Medulla oblongata (tissue), 1 donor: ENCODE results near the gene DLAT.
"Not testable (repeated sequence)": the region's sequence is repeated elsewhere in the genome, so short reads cannot be mapped to it uniquely, and the experiment has no call there.

Experiments
- DNase-seq: peaks from one replicate; pipeline ENCODE4 v3.0.0-alpha.2; 2015; ENCODE audit errors: extremely low spot score

DLAT gene

GRCh38 chr11:112005422-112006094 lies 19.6 kb upstream of the DLAT start:
- no peak for DNase-seq

GRCh38 chr11:112006095-112006441 lies 19.1 kb upstream of the DLAT start:
- DNase-seq = not testable (repeated sequence)

DNA sequence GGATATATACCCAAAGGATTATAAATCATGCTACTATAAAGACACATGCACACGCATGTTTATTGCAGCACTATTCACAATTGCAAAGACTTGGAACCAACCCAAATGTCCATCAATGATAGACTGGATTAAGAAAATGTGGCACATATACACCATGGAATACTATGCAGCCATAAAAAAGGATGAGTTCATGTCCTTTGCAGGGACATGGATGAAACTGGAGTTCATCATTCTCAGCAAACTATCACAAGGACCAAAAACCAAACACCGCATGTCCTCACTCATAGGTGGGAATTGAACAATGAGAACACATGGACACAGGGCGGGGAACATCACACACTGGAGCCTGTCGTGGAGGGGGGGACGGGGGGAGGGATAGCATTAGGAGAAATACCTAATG lies 13.8 kb upstream of the DLAT start:
- not testable (repeated sequence) for DNase-seq

DNA sequence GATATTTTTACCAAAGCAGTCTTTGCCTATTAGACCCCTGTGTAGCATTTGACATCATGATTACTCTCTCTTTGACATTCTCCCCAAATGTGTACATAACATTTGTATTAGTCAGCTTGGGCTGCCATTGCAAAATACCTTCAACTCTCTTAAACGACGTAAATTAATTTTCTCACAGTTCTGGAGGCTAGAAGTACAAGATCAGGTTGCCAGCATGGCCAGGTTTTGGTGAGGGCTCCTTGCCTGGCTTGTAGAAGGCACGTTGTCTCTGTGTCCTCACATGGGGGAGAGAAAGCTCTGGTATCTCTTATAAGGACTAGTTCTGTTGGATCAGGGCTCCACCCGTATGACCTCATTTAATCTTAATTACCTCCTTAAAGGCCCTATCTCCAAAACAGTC lies 12.3 kb upstream of the DLAT start:
- no peak for DNase-seq

DNA sequence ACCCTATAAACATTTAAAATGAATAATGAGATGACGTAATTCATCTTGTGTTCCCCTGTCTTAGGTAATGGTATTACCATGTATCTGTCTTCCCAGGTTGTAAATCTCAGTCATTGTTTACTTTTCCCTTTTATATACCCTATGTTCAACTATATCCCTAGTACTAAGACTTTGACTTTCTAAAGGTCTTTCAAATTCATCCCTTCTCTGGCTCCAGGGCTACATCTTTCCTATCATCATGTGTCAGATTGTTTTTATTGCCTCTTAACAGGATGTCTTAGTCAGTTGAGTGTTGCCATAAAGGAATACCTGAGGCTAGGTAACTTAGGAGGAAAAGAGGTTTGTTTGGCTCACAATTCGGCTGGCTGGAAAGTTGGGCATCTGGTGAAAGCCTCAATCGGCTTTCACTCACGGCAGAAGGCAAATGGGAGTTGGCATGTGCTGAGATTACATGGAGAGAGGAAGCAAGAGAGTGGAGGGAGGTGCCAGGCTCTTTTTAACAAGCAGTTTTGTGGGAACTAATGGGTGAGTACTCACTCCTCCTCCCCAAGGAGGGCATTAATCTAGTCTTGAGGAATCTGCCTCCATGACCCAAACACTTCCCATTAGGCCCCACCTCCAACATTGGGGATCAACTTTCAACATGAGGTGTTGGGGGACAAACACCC lies 11.6 kb upstream of the DLAT start:
- DNase-seq = no peak

DNA sequence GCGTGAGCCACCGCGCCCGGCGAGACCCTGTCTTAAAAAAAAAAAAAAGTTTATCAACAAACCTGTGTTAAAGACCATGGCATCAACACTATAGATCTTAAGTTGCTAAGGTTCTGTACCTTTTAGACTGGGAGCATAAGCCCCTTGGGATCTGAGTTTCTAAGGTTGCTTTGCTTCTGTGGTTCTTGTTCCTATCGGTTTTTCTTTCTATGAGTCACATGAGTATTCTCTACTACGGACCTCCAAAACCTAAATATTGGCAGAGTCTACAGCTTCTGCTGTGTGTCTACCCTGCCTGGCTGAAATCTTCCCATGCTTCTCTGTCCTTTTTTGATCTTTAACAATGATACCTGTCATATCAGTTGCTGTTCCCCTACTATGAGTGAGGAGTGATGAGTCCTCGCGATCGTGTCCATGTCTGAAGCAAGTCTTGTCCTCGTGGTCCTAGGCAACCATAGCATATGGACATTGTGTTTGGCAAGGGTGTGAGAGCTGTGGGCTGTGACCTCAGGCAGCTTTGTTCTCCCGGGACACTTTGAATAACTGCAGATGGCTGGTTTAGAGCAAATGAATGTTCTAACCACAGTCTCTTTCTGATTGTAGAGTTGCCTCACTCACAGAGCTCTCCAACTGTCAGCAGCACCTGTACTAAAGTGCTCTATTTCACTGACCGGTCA lies 9.0 kb upstream of the DLAT start:
- no peak for DNase-seq

DNA sequence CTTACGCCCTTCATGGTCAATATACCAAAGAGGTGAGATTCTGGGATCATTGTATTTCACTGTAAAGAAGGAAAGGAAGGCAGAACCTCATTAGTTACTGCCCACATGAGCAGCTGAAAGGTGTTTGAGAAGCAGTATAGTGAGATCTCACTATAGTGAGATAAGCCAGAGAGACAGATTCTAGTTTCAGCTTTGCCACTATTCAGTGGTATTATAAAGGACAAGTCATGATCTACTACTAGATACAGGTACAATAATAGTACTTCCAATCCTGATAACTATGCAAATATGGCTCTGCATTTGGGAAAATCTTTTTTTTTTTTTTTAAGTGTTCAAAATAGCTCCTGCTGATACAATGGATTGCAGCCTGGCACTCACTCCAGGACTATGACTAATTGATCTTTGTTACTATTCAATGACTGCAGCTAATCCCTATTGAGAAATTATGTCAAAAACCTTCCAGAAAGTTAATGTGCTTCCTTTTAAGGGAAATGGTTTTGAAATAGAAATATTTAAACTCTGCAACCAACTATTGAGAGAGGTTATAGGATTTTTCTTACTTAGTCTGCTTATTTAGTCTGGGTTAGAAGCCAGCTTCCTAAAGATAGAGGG lies 8.3 kb upstream of the DLAT start:
- no peak for DNase-seq

DNA sequence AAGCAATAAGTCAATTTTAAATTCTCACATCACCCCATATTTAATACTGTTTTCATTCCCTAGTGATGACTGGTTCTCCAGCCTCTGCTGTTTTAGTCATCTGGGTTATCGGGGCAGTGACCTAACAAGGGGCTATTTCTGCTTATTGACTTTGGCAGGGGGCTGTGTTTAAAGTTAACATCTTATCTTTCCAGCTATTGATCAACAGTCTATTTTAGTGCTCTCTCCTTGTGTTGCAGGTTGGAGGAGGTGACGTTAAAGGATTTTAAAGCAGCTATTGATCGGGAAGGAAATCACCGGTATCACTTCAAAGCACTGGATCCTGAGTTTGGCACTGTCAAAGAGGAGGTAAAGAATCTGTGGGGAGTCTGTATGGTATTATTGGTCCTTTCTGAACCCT lies 7.7 kb upstream of the DLAT start:
- no peak for DNase-seq

GRCh38 chr11:112019066-112019465 lies 6.1 kb upstream of the DLAT start:
- no peak for DNase-seq

GRCh38 chr11:112023104-112023503 lies 2.1 kb upstream of the DLAT start:
- no peak for DNase-seq

DNA sequence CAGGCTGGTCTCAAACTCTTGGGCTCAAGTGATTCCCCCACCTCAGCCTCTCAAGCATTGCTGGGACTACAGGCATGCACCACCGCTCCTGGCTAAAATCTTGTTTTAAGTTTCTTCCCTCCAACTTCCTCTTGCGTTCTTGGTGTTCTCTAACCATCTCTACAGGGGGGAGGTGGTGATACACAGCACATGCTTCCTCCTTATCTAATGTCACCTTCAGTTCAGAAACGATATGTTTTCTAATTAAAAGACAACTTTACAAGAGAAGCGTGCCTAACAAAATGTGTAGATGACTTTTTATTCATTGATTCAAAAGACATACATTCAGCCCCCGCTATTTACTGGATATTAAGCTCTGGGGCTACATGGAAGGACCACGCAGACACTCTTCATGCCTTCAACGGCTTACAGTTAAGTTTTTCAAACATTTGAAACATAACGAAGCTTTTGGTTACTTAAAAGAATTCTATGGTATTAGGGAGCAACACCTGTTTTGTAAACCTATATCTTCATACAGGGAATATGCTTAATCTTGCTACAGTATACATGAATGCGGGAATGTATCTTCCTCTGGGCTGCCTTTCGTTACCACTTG lies 933 bp upstream of the DLAT start:
- DNase-seq = peak; percentile 54

GRCh38 chr11:112025707-112026106 lies 499 bp downstream of the DLAT start:
- no peak for DNase-seq

DNA sequence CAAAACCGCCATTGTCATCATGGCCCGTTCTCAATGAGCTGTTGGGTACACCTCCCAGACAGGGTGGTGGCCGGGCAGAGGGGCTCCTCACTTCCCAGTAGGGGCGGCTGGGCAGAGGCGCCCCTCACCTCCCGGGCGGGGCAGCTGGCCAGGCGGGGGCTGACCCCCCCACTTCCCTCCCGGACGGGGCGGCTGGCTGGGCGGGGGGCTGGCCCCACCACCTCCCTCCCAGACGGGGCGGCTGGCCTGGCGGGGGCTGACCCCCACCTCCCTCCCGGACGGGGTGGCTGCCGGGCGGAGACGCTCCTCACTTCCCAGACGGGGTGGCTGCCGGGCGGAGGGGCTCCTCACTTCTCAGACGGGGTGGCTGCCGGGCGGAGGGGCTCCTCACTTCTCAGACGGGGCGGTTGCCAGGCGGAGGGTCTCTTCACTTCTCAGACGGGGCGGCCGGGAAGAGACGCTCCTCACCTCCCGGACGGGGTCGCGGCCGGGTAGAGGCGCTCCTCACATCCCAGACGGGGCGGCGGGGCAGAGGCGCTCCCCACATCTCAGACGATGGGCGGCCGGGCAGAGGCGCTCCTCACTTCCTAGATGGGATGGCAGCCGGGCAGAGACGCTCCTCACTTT lies 1.7 kb downstream of the DLAT start:
- DNase-seq = not testable (repeated sequence)

GRCh38 chr11:112029460-112029859 lies 4.3 kb downstream of the DLAT start:
- no peak for DNase-seq

- DNase-seq = no peak
These were observed 8.7 kb downstream of the DLAT start for GRCh38 chr11:112033902-112034301.

GRCh38 chr11:112037527-112037926 lies 12.3 kb downstream of the DLAT start:
- no peak for DNase-seq

- DNase-seq = no peak
These were observed 17.2 kb downstream of the DLAT start for GRCh38 chr11:112042161-112042960.

DNA sequence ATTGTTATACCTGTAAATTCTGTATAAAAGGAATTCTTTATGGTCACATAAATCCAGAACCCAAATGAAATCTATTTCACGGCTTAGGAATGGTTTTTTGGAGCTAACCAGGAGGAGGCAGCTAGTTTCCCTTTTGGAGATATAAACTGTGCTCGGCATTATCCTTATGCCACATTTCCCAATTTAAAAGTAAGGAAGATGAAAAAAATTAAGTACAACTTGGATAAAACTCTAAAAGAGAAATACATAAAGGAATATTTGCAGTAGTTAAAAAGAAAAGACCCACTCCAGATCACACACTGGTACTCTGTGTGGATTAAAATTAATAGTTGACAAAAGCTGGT lies 17.7 kb downstream of the DLAT start:
- DNase-seq = no peak

- no peak for DNase-seq
These were observed 19.8 kb downstream of the DLAT start for GRCh38 chr11:112044961-112045360.

- DNase-seq = not testable (repeated sequence)
These were observed 21.4 kb downstream of the DLAT start for GRCh38 chr11:112046647-112047046.

GRCh38 chr11:112048256-112048655 lies 23.0 kb downstream of the DLAT start:
- not testable (repeated sequence) for DNase-seq
